Loucy (cell line): ENCODE data around the gene UQCRHL.
"Not testable (repeated sequence)": the region's sequence is repeated elsewhere in the genome, so short reads cannot be mapped to it uniquely, and the experiment has no call there.

Source experiments
- H2AFZ ChIP-seq: fragments of 200-600 bp; sonication (generic); 2 replicates; pipeline ENCODE4 v1.6.0; 2016; ENCODE audit warnings: antibody characterized with exemption, mild to moderate bottlenecking, low read length, moderate library complexity
- H3F3A ChIP-seq: fragments of 200-600 bp; 2 replicates; pipeline ENCODE4 v1.6.0; 2016; ENCODE audit warnings: antibody characterized with exemption, low read depth, mild to moderate bottlenecking
- H3K27me3 ChIP-seq: fragments of 200-600 bp; sonication (generic); 2 replicates; pipeline ENCODE4 v1.6.1; 2014; ENCODE audit warnings: low read length, mild to moderate bottlenecking; ENCODE audit not compliant: insufficient read depth, poor library complexity, severe bottlenecking
- H3K36me3 ChIP-seq: fragments of 200-600 bp; sonication (generic); 2 replicates; pipeline ENCODE4 v1.6.1; 2016; ENCODE audit warnings: low read length; ENCODE audit not compliant: insufficient read depth
- H3K4me1 ChIP-seq: fragments of 200-600 bp; sonication (generic); 2 replicates; pipeline ENCODE4 v1.5.1; 2014; ENCODE audit warnings: low read length, mild to moderate bottlenecking; ENCODE audit not compliant: insufficient read depth, poor library complexity, severe bottlenecking
- H3K4me2 ChIP-seq: fragments of 200-600 bp; sonication (generic); 2 replicates; pipeline ENCODE4 v1.6.0; 2014; ENCODE audit warnings: antibody characterized with exemption, low read length, low read depth, mild to moderate bottlenecking; ENCODE audit not compliant: poor library complexity, severe bottlenecking
- H3K4me3 ChIP-seq: fragments of 200-600 bp; sonication (generic); 2 replicates; pipeline ENCODE4 v1.5.1; 2014; ENCODE audit warnings: low read length, mild to moderate bottlenecking, mixed read lengths; ENCODE audit not compliant: poor library complexity, severe bottlenecking
- H3K79me2 ChIP-seq: fragments of 200-600 bp; sonication (generic); 2 replicates; pipeline ENCODE4 v1.6.1; 2014; ENCODE audit warnings: low read length; ENCODE audit not compliant: insufficient read depth
- H3K9ac ChIP-seq: fragments of 200-600 bp; sonication (generic); 2 replicates; pipeline ENCODE4 v1.6.0; 2014; ENCODE audit warnings: mild to moderate bottlenecking, low read depth, low read length, moderate library complexity; ENCODE audit not compliant: poor library complexity, severe bottlenecking
- H3K9me2 ChIP-seq: fragments of 200-600 bp; sonication (generic); replicated peaks from 2 replicates; pipeline ENCODE4 v1.6.1; 2016; ENCODE audit warnings: low read depth, low read length, mixed read lengths
- H3K9me3 ChIP-seq: fragments of 200-600 bp; sonication (generic); 2 replicates; pipeline ENCODE4 v1.6.1; 2014; ENCODE audit warnings: mild to moderate bottlenecking, antibody characterized with exemption, low read length, low read depth; ENCODE audit not compliant: insufficient read depth
- H4K20me1 ChIP-seq: fragments of 200-600 bp; sonication (generic); 2 replicates; pipeline ENCODE4 v1.6.0; 2014; ENCODE audit warnings: antibody characterized with exemption, low read length, mild to moderate bottlenecking; ENCODE audit not compliant: insufficient read depth, poor library complexity, severe bottlenecking
- CTCF ChIP-seq: fragments of 200-600 bp; sonication (generic); conservative IDR thresholded peaks from 2 replicates; pipeline ENCODE4 v1.5.1; 2014; ENCODE audit warnings: mild to moderate bottlenecking, antibody characterized with exemption, low read length
- EZH2phosphoT487 ChIP-seq: fragments of 200-600 bp; IDR thresholded peaks from 2 replicates; pipeline ENCODE4 v1.6.1; 2018; ENCODE audit warnings: antibody characterized with exemption, mild to moderate bottlenecking, moderate library complexity, borderline replicate concordance

The UQCRHL gene

GRCh38 chr1:15847893-15848142 is 40.4 kb upstream of the UQCRHL start:
- Histone ChIP-seq H3K4me1 (peaks cover 51% of the 10 kb centered on the region), H3F3A (peaks cover 8% of the 10 kb centered on the region; the same call in 1 of the 2 replicates), H4K20me1 (peaks cover 32% of the 10 kb centered on the region), H3K9ac (peak overlapping the region; percentile 97), H3K4me2 (peak overlapping the region; percentile 97), H3K36me3 (no peaks in the 10 kb centered on the region), H2AFZ (no peak overlapping the region; the same call in 1 of the 2 replicates), H3K79me2 (peaks cover 88% of the 10 kb centered on the region), H3K27me3 (no peaks in the 10 kb centered on the region), H3K9me3 (no peaks in the 10 kb centered on the region), H3K4me3 (peak overlapping the region; percentile 93), H3K9me2 (no peaks in the 10 kb centered on the region)
- TF ChIP-seq EZH2phosphoT487: no peak
- TF ChIP-seq CTCF: no peak

DNA sequence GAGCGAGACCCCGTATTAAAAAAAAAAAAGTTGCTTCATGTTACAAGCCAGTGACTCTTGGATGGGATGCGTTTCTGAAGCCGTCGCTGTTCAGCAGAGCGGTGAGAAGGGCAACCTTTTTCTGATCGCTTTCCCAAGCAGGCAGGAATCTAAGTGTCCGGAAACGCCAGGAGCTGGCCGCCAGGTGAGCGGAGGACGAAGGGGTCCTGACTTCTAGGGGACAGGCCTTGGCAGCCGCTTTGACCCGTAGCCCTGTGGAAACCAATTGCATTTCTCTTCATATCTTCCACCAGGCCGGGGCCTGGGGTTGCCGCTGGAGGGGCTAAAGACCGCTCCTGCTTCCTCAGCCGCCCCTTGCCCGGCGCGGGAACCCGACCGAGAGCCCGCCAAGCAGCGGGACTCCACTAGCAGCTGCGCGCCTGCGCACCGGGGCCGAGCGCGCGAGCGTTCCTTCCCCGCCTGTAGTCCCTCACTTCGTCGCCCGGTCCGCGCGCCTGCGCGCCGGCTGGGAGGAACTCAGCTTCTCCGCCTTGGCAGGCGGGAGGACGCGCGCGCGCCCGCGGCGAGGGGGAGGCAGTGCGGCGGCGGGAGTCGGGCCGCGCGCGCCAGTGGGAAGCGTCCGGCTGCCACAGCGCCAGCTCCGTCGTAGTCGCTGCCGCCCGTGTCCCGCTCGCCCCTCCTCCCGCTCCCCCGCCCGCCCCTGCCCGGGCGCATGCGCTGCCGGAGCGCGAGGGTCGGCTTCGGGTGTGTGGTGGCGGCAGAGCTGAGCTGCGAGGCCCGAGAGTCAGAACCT is 39.8 kb upstream of the UQCRHL start, which contains the start of gene SPEN:
TSS of gene SPEN (plus strand) at position 608 of the 793 bp plus-strand sequence. CDS start 361 bp downstream, outside the sequence.
- no peaks in the 10 kb centered on the region for H3K9me3 ChIP-seq
- no peak for TF ChIP-seq CTCF
- TF ChIP-seq EZH2phosphoT487: no peak
- peaks cover 27% of the 10 kb centered on the region for H4K20me1 ChIP-seq
- peak within 1 kb of the TSS; percentile 97 for H3K9ac ChIP-seq
- peak within 1 kb of the TSS; percentile 73 for H2AFZ ChIP-seq
- H3K4me1 ChIP-seq: peaks cover 47% of the 10 kb centered on the region
- no peaks in the 10 kb centered on the region for H3K27me3 ChIP-seq
- H3K79me2 ChIP-seq: peaks cover 83% of the 10 kb centered on the region
- H3K4me2 ChIP-seq: peak within 1 kb of the TSS; percentile 97
- H3K9me2 ChIP-seq: no peaks in the 10 kb centered on the region
- H3K36me3 ChIP-seq: no peaks in the 10 kb centered on the region
- H3F3A ChIP-seq: peaks cover 8% of the 10 kb centered on the region; the same call in 1 of the 2 replicates
- H3K4me3 ChIP-seq: peak within 1 kb of the TSS; percentile 93

DNA sequence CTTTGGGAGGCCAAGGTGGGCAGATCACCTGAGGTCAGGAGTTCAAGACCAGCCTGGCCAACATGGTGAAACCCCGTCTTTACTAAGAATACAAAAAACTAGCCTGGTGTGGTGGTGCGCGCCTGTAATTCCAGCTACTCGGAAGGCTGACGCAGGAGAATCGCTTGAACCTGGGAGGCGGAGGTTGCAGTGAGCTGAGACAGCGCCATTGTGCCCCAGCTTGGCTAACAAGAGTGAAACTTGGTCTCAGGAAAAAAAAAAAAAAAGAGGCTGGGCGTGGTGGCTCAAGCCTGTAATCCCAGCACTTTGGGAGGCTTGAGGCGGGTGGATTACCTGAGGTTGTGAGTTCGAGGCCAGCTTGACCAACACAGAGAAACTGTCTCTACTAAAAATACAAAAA is 38.6 kb upstream of the UQCRHL start:
- not testable (repeated sequence) for H3F3A ChIP-seq, H3K9me2 ChIP-seq, H2AFZ ChIP-seq, H3K36me3 ChIP-seq, H3K27me3 ChIP-seq, H3K9me3 ChIP-seq
- Histone ChIP-seq H3K9ac (peak overlapping the region; percentile 84), H3K4me1 (peaks cover 39% of the 10 kb centered on the region), H3K79me2 (peaks cover 70% of the 10 kb centered on the region), H3K4me3 (peak overlapping the region; percentile 93), H4K20me1 (peaks cover 15% of the 10 kb centered on the region), H3K4me2 (peak overlapping the region; percentile 59)
